MV-4-11 (cell line): ENCODE measurements around the gene C1QL3.

Experiments used
- DNase-seq: peaks from one replicate; lab custom pipeline; 2025; lab: John Stamatoyannopoulos, UW

The C1QL3 gene

GRCh38 chr10:16521311-16522016 is at the start of gene C1QL3:
TSS of gene C1QL3 (minus strand) at chr10:16521879. CDS start at chr10:16521065, 814 bp downstream.
- DNase-seq: no peak

DNA sequence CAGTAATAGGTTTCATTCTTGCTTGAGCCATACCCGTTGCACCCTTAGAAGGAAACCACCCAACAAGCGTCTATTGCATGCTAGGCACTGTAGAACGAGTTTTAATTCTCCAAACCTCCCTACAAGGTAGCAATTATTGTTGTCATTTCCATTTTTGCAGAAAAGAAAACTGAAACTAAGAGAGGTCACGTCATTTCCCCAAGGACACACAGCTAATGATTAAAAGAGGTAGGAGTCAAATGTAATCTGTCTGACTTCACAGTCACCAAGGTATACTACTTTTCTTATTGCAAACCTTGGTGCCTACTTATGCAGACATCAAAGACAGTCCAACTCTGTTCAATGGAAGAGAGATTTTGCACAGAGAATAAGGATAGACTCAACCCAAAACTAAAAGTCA is 49.1 kb upstream of the C1QL3 start:
- no peak for DNase-seq

DNA sequence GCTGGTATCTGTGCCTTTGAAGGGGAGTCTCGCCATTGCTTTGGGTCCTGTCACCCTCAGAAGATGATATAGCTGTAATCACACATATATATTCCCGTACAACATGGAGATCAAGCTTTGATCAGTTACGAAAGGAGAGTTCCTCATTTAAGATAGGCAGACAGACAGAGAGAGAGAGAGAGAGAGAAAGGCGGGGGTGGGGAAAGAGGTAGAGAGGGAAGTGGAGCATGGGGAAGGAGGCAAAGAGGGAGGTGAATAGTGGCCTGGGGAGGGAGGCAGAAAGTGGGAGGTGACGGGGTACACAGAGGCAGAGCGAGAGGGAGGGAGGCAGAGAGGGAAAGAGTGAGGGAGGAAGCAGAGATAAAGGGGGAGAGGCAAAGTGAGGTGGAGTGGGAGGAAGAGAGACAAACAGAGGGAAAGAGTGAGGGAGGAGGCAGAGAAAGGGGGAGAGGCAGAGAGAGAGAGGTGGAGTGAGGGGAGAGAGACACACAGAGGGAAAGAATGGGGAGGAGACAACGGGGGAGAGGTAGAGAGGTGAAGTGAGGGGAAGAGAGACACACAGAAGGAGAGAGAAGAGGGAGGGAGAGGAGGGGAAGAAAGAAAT is 44.6 kb upstream of the C1QL3 start:
- DNase-seq: peak; percentile 61

- no peak for DNase-seq
These were observed 43.9 kb upstream of the C1QL3 start for GRCh38 chr10:16565604-16566003.

DNA sequence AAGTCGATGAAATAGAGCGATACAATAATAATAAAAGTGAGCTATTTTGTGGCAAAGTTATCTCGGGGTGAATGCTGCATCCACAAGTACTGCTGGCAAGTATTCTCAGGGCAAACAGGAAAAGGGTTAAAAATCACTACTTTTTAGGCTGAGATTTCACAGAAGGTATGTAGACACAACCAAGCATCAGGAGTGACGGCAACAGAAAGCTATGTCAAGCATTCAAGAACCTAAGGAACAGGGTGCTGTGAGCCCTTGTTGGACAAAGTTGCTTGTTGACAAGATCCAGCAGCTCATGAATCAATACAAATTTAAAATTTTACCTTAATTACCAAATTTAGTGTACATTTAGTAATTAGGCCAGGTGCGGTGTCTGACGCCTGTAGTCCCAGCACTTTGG is 41.2 kb upstream of the C1QL3 start:
- DNase-seq: no peak

DNA sequence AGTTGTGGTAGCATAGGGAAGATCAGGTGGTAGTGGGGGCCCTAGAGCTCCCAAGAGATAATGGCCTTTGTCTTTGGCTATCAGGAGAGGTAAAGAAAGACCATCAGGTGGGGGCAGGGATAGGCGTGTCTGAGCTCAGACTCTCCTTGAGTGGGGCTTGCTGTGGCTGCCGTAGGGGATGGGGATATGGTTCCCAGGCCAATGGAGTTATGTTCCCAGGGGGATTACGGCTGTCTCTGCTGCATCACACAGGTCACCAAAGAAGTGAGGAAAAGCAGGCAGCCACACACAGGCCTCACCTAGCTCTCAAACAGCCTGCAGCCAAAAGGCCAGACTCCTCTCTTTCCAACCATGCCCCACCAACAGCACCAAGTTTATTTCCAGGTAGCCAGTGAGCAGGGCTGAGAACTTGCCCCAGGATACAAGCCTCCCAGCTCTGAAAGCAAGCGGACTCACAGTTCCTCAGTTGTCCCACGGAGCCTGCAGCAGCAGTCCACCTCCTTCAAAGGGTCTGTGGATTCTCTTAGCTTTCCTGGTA is 37.6 kb upstream of the C1QL3 start:
- DNase-seq: no peak

- DNase-seq: no peak
These were observed 26.3 kb upstream of the C1QL3 start for GRCh38 chr10:16547973-16548372.

GRCh38 chr10:16545116-16545736 is 23.5 kb upstream of the C1QL3 start:
- peak; percentile 30 for DNase-seq

- DNase-seq: no peak
These were observed 22.9 kb upstream of the C1QL3 start for GRCh38 chr10:16544591-16544990.

GRCh38 chr10:16544099-16544498 is 22.4 kb upstream of the C1QL3 start:
- no peak for DNase-seq

DNA sequence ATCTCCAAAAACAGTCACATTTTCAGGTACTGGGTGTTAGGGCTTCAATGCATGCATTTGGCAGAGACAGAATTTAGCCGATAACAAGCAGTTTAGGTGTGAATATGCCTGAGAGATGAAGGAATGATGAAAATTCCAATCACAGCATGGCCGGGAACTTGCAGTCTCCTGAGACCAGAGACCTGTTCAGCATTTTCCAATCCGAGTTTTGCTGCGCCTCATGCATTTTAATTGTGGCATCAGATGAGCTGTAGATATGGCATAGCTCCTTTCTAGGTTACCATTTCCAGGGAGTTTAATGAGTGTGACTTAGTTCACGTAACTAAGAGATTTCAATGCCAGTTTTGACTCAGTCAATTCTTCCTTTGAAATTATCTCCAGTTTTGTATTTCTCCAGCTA is 14.5 kb upstream of the C1QL3 start:
- DNase-seq: no peak

DNA sequence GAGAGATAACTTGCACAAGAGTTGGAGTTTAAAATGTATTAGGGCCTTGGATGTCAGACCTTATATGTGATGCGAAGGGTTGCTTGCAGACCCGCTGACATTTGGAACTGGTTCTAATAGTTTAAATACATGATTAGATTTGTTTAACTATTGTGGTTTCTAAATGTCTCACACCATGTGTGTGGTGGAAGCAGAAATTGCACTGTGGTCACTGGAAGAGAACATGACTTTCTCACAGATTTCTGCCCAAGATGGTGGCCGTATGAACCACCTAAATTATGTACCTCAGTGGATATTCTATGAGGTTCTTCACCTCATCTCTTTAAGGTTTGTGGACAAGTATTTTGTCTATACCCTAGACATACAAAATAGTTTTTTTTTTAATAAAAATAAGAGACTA is 8.2 kb upstream of the C1QL3 start:
- no peak for DNase-seq

DNA sequence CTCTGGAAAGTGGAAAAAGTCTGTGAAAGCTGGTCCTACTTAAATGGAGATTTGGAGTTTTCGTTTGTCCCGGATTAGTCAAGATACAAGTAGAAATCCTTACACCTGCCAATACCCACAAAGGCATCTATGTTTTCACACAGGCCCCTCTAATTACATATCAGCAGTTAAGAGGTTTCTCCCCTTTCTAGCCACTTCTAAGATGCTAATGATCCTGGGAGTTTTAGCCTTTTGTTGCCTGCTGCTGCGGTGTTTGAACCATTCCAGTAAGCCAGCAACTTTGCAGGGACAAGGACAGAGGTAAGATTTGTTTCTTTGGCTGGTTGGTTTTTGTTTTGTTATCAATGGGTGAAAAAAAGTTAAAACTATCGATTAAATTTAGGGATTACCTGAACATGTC is 5.8 kb upstream of the C1QL3 start:
- DNase-seq: no peak

GRCh38 chr10:16520900-16521299 is 779 bp downstream of the C1QL3 start:
- no peak for DNase-seq

GRCh38 chr10:16519908-16520861 is 1.5 kb downstream of the C1QL3 start:
- DNase-seq: no peak

DNA sequence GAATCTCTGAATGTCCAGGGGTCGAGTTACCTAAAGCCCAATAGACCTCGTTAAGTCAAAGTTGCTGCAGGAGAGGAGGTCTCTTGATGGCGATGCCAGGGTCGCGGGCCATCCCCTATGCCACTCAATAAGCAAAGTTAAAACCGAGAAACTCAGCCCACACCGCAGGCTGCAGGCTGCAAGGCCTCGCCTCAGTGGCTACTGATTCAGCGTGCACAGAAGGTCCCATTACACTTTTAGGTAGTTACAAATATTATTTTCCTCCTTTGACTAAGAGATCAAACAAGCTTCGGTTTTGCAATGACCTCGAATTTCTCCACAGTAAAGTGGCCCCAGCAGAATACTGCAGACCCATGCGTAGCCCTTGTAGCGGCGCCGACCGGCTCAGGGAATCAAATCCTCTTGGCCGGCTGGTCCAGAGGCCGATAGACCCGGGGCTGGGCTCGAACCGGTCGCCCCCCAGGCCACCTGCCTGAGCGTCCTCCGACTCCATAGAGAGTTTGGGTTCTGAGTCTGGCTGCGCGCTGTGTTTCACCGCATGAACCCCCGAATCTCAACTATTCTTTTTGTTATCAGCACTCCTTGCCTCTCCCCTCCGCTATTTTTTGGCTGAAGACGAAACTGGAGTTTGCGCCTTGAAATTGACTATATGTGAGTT is 2.3 kb downstream of the C1QL3 start:
- no peak for DNase-seq

DNA sequence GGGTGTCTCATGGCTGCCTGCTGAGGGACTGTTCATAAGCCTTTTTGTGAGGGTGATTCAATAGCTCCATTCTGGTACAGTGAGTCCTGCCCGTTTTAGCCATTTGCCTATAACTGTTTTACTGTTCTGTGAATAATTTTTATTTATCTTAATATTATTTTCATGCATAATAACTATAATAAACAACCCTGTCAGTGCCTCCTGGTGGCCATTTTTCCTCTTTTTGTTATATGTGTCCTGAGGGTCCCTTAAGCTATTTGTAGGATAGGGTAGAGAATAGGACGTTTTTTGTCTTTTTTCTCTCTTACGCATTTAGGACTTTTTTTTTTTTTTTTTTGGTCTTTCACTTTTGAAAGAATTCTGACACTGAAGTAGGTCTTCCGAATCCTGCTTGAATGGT is 2.9 kb downstream of the C1QL3 start:
- DNase-seq: no peak

- DNase-seq: no peak
These were observed 10.8 kb downstream of the C1QL3 start for GRCh38 chr10:16510843-16511242.

DNA sequence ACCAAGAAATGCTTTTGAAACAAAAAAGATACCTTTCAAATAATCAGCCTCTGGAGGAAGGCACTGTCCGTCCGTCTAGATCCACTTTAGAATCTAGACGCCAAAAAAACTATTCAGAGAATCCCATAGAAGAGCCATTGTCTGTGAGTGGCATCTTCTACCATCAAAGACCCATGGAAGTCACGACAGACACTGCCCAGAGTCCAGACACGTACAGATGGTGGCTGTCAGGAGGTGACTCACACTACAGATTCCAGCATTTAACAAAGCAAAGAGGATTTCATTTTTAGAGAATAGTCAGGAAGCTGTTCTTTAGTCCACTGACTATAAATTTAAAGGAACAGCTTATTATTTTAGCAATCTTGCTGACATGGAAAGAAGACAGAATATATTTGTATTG is 11.7 kb downstream of the C1QL3 start:
- DNase-seq: no peak

GRCh38 chr10:16505161-16505560 is 16.5 kb downstream of the C1QL3 start:
- peak; percentile 18 for DNase-seq

- DNase-seq: no peak
These were observed 23.8 kb downstream of the C1QL3 start for GRCh38 chr10:16497911-16498310.
